ENCODE measurements around the gene IGSF3.

DNA sequence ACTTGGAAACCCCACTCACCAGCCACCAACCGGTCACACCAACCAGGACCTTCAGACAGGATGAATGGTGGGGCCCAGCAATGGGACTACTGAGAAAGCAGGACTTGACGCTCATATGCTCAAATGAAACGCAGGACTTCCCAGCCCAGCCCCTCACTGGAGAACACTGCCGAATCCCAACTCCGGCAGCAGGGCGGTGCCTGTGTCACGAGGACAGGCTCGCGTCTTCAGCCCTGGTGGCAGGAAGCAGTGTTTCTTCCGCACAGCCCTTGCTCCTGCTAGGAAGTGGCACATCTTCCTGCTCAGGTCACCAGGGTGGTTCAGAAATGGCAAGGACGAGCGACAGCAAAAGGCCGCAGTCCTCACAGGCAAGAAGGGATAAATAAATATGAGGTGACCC, 135.6 kb downstream of the IGSF3 start:
- TF ChIP-seq, protein P1, sequence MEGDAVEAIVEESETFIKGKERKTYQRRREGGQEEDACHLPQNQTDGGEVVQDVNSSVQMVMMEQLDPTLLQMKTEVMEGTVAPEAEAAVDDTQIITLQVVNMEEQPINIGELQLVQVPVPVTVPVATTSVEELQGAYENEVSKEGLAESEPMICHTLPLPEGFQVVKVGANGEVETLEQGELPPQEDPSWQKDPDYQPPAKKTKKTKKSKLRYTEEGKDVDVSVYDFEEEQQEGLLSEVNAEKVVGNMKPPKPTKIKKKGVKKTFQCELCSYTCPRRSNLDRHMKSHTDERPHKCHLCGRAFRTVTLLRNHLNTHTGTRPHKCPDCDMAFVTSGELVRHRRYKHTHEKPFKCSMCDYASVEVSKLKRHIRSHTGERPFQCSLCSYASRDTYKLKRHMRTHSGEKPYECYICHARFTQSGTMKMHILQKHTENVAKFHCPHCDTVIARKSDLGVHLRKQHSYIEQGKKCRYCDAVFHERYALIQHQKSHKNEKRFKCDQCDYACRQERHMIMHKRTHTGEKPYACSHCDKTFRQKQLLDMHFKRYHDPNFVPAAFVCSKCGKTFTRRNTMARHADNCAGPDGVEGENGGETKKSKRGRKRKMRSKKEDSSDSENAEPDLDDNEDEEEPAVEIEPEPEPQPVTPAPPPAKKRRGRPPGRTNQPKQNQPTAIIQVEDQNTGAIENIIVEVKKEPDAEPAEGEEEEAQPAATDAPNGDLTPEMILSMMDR (conservative IDR thresholded peaks at IDR 0.05 in 1 of 2, IDR thresholded peaks at IDR 0.05 in 1 of 2; ENCODE audit: low read depth in 1 of 2, low read length in 2 of 2) = no peak
- no peak for TF ChIP-seq EZH2 (IDR thresholded peaks at IDR 0.05; ENCODE audit: low read length, missing control alignments)
